Measurements from ENCODE around the gene PCBP2.
"Not testable (repeated sequence)": the region's sequence is repeated elsewhere in the genome, so short reads cannot be mapped to it uniquely, and the experiment has no call there.

PCBP2 gene

GRCh38 chr12:53435326-53435725, 16.6 kb upstream of the PCBP2 start:
- in situ Hi-C loops (cut with MboI; ENCODE audit: low pct_unique_long_range_greater_than_20kb, low sequenced_read_pairs); DNase-seq: not testable (repeated sequence)

GRCh38 chr12:53439582-53439981, 12.3 kb upstream of the PCBP2 start:
- in situ Hi-C loops (cut with MboI; ENCODE audit: low pct_unique_long_range_greater_than_20kb, low sequenced_read_pairs); DNase-seq: not testable (repeated sequence)

GRCh38 chr12:53441040-53441833, 10.7 kb upstream of the PCBP2 start, which contains the start of gene PRR13:
PRR13 (plus strand) TSS chr12:53441734; CDS start chr12:53442715, 981 bp downstream.
- in situ Hi-C loops (cut with MboI; ENCODE audit: low pct_unique_long_range_greater_than_20kb, low sequenced_read_pairs), result no loop called here

DNA sequence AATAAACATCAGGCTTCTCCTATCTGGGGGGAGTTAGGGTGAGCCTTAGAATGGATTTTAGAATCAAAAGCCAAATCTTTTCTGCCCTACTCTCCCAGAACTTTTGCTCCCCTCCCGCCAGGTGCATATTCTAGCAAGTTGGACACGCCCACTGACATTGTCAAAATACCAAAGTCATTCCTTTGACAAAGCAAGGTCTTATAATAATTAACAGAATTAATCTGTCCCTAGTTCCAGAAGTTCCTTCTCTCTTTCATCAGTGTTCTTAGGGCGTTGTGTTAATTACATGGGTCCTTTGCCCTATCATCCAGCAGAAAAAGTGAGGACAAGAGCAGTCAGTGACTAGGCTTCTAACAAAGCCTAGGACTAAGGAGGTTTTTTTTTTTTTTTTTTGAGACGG, 7.9 kb upstream of the PCBP2 start:
- in situ Hi-C loops (cut with MboI; ENCODE audit: low pct_unique_long_range_greater_than_20kb, low sequenced_read_pairs), result no loop called here
- no peak for DNase-seq

More at GRCh38 chr12:53441040-53441833, 10.7 kb upstream of the PCBP2 start, which contains the start of gene PRR13:
- DNase-seq, result peak; percentile 98

- DNase-seq; in situ Hi-C loops (cut with MboI; ENCODE audit: low pct_unique_long_range_greater_than_20kb, low sequenced_read_pairs): not testable (repeated sequence)
These were observed 7.1 kb upstream of the PCBP2 start for GRCh38 chr12:53444593-53445325.

GRCh38 chr12:53450936-53451335, 966 bp upstream of the PCBP2 start:
- DNase-seq, result no peak
- in situ Hi-C loops (cut with MboI; ENCODE audit: low pct_unique_long_range_greater_than_20kb, low sequenced_read_pairs), result no loop called here

DNA sequence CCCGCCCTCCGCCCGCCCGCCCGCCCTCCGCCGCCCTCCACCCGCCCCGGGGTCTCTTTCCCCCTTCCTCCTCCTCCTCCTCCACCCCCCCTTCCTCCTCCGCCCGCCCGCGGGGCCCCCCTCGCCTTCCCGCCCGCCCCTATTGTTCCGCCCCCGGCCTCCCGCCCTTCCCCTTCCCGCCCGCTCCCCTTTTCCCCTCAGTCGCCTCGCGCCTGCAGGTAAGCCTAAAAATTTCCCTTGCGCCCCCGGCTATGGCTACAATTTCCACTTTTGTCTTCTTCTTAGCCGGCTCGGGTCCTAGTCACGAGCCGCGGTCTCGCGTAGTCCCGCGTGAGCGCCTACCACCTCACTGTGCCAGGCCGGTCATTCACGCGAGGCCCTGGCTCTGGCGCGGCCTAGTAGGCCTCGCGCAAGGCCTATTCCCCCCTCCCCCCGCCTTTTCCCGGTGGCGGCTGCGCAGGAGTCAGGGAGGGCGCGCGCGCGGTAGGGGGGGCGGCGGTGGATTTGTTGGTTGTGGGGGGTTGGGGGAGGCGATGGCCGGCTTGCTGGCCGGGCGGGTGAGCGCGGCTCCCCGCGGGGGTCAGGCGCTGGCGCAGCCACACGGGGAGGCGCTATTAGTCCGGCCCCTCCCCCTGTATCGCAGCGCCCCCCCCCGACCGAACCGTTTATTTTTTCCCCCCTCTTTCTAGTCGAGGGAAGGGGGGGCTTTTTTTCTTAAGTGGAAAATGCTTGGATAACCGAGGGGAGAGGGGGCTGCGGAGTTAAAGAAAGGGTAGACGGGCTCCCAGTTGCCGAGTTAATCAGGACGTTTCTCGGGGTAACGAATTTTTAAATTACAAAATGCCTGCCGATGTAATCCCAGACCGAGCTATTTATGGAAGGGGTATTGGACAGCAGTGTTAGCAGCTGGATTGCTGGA, 516 bp downstream of the PCBP2 start:
- in situ Hi-C loops (cut with MboI; ENCODE audit: low pct_unique_long_range_greater_than_20kb, low sequenced_read_pairs), result no loop called here
- peak; percentile 68 for DNase-seq

- in situ Hi-C loops (cut with MboI; ENCODE audit: low pct_unique_long_range_greater_than_20kb, low sequenced_read_pairs), result no loop called here
- DNase-seq, result no peak
These were observed 2.2 kb downstream of the PCBP2 start for GRCh38 chr12:53453953-53454640.

DNA sequence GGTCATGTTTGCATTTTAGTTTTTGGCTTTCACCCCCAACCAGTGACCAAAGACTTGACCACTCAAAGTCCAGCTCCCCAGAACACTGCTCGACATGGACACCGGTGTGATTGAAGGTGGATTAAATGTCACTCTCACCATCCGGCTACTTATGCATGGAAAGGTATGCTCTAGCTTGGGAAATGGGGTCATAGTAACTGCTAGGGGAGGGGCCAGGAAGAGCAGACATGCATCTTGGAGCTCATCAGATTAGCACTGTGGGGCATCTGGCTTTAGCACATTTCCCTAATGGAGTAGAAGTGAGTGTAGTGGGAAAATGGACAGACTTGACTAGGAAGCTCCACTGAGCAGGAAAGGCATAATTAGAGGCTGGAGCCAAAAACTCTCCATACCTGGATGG, 2.8 kb downstream of the PCBP2 start:
- DNase-seq, result no peak
- in situ Hi-C loops (cut with MboI; ENCODE audit: low pct_unique_long_range_greater_than_20kb, low sequenced_read_pairs), result no loop called here

GRCh38 chr12:53456654-53457366, 4.9 kb downstream of the PCBP2 start:
- in situ Hi-C loops (cut with MboI; ENCODE audit: low pct_unique_long_range_greater_than_20kb, low sequenced_read_pairs), result no loop called here
- no peak for DNase-seq

DNA sequence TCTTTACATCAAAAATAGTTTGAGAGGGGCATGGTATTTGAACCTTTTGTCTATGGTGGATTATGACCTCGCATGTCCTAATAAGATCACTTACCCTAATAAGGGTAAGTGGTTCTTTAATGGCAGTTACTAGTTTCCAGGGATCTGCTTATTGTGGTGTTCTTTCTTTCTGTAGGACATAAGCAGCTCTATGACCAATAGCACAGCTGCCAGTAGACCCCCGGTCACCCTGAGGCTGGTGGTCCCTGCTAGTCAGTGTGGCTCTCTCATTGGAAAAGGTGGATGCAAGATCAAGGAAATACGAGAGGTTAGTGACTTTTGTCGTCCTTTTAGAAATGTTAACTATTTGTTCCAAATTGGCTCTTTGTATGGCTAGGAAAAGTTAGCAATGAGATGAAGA, 7.2 kb downstream of the PCBP2 start:
- no peak for DNase-seq
- in situ Hi-C loops (cut with MboI; ENCODE audit: low pct_unique_long_range_greater_than_20kb, low sequenced_read_pairs), result no loop called here

- no peak for DNase-seq
- in situ Hi-C loops (cut with MboI; ENCODE audit: low pct_unique_long_range_greater_than_20kb, low sequenced_read_pairs), result no loop called here
These were observed 9.2 kb downstream of the PCBP2 start for GRCh38 chr12:53461059-53461458.

GRCh38 chr12:53461591-53461990, 9.7 kb downstream of the PCBP2 start:
- in situ Hi-C loops (cut with MboI; ENCODE audit: low pct_unique_long_range_greater_than_20kb, low sequenced_read_pairs), result no loop called here
- no peak for DNase-seq

DNA sequence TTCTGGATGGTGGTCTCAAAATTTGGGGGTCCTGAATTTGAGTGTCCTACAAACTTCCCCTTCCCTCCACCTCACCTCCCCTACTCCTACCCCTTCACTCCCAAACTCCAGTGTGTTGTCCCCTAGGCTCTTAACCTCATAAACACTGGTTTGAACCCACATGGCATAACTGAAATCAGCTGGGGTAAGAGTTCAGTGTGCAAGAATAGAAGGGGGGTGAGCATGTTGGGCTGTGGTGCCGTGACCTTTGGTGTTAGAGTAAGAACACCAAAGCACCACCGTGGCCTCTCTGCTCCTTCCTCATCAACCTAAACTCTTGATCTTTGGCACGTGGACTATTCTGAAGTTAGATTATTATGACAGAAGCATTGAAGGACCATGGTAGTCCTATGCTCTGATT, 11.0 kb downstream of the PCBP2 start:
- in situ Hi-C loops (cut with MboI; ENCODE audit: low pct_unique_long_range_greater_than_20kb, low sequenced_read_pairs), result no loop called here
- DNase-seq, result no peak

- DNase-seq, result no peak
- in situ Hi-C loops (cut with MboI; ENCODE audit: low pct_unique_long_range_greater_than_20kb, low sequenced_read_pairs), result no loop called here
These were observed 12.1 kb downstream of the PCBP2 start for GRCh38 chr12:53463802-53464560.

GRCh38 chr12:53464685-53465418, 12.9 kb downstream of the PCBP2 start:
- in situ Hi-C loops (cut with MboI; ENCODE audit: low pct_unique_long_range_greater_than_20kb, low sequenced_read_pairs), result no loop called here
- DNase-seq, result no peak

- in situ Hi-C loops (cut with MboI; ENCODE audit: low pct_unique_long_range_greater_than_20kb, low sequenced_read_pairs), result no loop called here
- DNase-seq, result no peak
These were observed 13.8 kb downstream of the PCBP2 start for GRCh38 chr12:53465679-53466078.
